Measurements from ENCODE around the gene IL1RAPL1.

Gene IL1RAPL1

DNA sequence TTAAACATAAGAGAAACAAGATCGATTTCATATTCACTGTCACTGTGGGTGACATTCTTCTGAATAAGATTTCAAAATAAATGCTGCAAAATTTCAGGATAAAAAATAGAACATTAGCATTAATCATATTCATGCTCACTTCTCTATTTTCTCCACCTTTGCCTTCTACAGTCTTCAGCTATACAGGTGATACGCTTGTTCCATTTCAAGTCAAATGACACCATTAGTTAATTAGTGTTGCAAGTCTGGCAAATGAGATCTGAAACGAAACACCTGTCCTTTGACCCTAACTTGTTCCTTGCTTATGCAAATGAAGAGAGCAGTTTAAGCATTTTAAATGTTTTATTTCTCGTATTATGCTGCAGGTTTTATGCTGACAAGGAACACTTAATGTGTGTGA, 960.6 kb downstream of the IL1RAPL1 start:
- no peak for DNase-seq

GRCh38 chrX:29553542-29553941, 966.3 kb downstream of the IL1RAPL1 start:
- no peak for DNase-seq

- DNase-seq: no peak
These were observed 968.3 kb downstream of the IL1RAPL1 start for GRCh38 chrX:29555465-29556091.

DNA sequence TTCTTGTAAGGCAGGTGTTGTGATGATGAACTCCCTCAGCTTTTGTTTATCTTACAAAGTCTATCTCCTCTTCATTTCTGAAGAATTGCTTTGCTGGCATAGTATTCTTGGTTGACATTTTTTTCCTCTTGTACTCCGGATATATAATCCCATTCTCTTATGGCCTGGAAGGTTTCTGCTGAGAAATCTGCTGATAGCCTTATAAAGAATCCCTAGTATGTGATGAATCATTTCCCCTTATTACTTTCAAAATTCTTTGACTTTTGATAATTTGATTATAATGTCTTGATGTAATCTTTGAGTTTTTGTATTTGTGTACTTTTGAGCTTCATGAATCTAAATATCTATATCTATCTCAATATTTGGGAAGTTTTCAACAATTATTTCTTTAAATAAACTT, 972.8 kb downstream of the IL1RAPL1 start:
- DNase-seq: no peak

DNA sequence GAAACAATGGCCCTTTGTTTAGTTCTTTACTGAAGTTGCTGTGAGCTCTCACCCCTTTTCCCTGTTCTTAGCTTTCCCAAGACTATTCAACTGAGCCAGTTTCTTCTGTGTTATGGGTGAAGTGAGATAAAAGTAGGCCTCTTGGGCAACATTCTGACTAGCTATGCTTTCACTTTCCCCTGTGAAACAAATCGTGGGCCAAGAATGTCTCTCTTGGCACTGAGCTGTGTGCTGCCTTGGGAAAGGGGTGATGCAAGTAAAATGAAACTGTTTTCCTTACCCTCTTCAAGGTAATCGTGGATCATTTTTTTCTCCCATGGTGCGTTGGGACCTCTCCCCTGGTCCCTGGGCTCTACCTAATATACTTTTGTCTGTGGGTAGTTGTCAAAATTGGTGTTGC, 974.2 kb downstream of the IL1RAPL1 start:
- no peak for DNase-seq

DNA sequence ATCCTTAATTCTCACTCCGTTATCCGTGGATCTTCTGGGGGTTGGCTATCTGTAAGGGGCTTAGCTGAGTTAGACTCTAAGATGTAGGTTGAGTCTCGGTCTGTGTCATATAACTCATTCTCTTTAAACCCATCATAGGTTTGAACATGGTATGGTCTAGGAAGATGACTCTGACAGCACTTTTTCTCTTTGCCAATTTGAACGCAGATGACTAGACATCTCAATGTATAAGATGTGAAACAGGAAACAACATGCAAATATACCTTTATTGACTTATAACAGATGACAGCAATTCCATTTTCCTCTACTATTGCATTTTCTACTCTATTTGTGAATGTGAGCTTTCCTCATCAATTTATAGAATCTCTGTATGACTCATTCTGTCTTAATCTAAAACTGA, 993.3 kb downstream of the IL1RAPL1 start:
- DNase-seq: no peak

DNA sequence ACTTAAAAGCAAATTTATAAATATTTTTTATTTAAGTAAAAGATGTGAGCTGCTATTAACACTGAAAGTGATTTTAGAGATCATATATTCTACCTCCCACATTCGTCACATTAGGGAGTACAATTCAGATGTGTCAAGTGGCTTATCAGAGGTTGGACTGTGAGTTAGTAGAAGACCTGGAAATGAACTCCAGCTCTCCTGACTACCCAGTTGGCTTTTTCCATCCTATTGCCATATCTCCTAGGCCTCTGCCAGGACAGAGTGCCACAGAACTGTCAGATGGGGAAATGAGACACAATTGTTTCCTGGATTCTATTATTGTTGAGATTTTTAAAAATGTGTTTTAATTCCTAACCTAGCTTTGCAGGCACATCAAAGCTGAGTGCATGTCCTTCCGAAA, 994.0 kb downstream of the IL1RAPL1 start:
- DNase-seq: no peak

DNA sequence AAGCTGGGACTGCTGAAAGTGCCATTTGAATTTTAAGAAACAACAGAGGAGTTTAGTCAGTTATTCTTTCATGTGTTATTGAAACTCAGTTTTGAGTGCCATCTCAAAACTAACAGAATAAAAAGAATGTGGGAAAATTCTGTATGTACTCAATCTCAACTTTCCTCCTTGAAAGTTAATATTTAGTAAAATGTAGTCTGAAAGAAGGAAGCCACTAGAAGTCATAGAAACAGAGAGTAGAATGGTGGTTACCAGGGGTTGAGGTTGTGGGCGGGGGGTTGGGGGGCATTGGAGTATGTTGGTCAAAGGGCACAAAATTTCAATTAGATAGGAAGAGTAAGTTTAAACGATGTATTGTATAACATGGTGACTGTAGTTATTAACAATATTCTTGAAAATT, 999.9 kb downstream of the IL1RAPL1 start:
- DNase-seq: no peak

DNA sequence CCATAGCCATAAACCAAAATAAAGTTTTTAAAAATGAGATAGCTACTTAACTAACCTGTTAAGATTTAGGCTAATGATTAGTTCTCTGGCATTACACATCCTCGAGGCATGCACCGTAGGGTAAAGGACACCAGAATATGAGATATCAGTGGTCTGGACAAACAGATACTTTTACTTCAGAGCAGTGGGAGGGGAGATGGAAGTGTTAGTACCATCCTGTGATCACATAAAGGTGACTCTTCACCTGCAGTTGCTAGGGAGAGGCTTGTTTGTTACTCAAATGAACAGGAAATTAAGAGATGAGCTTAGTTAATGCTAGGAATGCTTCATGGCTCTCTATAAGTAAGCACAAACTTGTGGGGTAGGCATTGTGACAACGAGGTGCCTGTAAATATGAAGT, 1003.7 kb downstream of the IL1RAPL1 start:
- no peak for DNase-seq

- DNase-seq: no peak
These were observed 1017.1 kb downstream of the IL1RAPL1 start for GRCh38 chrX:29604381-29604780.

DNA sequence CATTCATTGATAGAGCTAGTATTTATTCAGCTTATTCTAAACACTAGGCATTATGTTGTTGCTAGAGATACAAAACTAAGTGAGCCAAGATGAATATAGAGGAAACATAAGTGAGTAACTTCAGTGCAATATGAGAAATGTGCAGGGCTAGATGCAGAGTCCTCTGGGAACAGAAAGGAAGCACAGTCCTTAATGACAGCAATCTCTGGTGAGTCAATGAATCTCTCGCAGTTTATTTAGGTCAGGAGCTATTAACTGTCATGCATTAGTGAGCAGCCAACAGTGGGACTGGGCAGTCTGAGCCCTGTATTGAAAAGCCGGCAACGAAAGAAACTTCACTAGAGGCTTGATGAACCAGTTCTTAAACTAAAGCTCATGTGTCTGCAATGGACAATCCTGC, 1030.0 kb downstream of the IL1RAPL1 start:
- no peak for DNase-seq

DNA sequence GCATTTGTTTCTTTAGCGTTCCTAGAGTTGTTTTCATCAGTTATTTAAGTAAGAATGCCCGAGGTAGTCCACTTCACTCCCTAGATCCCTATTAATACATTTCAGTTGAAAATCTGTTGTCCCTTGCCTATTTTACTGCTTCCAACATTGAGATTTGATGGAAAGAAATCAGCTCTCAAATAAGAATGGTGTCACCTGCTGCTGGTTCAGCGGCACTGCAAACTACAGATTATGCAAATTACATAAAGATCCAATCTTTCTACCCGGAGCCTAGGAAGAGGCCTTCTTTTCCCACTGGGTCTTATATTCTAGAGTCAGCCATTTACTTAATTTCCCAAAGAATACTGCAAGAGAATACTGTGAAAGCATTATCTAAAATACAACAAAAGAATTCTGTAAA, 1030.5 kb downstream of the IL1RAPL1 start:
- DNase-seq: no peak

GRCh38 chrX:29627833-29628232, 1040.6 kb downstream of the IL1RAPL1 start:
- DNase-seq: no peak

- no peak for DNase-seq
These were observed 1047.3 kb downstream of the IL1RAPL1 start for GRCh38 chrX:29634516-29634915.

DNA sequence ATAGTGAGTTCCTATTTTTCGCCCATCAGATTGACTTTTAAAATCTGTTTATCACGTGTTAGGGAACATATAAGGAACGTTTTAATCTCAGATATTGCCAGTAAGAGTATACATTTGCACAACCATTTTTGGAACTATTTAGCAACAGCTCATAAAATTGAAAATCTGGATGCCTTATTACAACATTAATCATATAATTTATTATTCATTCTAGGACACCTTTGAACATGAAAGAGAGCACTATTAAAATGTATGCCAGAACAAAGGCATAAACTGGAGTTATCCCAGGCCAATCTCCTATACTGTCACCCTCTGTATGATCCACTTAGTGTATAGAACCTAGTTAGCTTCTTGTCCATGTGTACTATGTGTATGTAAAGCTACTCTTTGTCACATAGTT, 1049.1 kb downstream of the IL1RAPL1 start:
- no peak for DNase-seq

GRCh38 chrX:29640106-29640505, 1052.9 kb downstream of the IL1RAPL1 start:
- no peak for DNase-seq

- DNase-seq: no peak
These were observed 1054.2 kb downstream of the IL1RAPL1 start for GRCh38 chrX:29641461-29641860.

DNA sequence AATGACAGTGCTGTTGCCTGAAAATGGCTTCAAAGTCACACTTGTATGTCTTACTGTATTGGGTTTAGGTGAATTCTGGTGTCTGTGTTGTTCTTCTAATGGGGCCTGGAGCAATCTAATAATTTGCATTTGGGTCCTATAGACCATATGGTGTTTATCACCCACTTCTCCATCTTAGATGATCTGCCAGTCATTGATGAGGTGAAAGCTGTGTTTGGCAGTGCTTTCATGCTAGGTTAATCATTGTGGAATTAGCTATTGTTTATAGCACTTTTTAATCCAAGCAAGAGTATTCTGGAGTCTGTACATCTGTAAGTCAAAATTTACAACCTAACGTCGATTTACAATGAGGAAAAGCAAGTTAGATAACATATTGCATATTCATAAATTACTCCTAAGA, 1055.9 kb downstream of the IL1RAPL1 start:
- DNase-seq: no peak

GRCh38 chrX:29648161-29648560, 1060.9 kb downstream of the IL1RAPL1 start:
- DNase-seq: no peak

DNA sequence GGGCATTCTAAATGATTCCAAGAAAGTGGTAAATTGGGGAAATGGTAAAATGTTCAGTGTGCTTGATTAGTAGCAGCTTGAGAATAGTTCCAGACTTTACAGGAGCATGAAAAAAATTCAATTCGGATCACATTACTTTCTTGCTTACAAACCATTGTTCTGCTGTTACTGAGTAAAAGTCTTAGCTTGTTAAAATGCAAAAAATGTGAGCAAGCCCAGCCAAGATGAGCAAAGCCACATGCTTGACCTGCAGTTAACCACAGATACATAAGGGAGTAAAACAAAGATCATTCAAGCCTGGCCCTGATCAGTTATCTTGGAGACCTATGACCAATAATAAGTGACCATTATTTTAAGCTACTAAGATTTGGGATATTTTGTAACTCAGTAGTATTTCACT, 1065.2 kb downstream of the IL1RAPL1 start:
- DNase-seq: no peak

DNA sequence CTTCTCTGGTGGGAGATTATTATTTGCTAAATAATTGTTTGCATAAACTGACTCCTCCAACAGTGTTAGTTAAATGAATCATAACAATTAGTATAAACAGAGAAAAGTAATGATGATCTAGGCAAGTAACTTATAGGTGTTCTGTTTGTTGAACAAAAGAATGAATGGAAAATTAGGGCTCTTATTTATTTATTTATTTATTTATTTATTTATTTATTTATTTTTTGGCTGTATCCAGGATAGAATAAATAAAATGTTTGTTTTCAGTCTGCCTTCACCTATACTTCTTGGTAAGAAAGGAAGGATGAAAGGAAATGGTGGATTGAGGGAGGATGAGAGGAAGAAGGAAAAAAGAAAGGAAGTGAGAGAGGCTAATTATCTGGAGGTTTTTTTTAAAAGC, 1066.5 kb downstream of the IL1RAPL1 start:
- no peak for DNase-seq

GRCh38 chrX:29659911-29660310, 1072.7 kb downstream of the IL1RAPL1 start:
- DNase-seq: no peak

GRCh38 chrX:29661290-29661689, 1074.0 kb downstream of the IL1RAPL1 start:
- no peak for DNase-seq

GRCh38 chrX:29662101-29662500, 1074.9 kb downstream of the IL1RAPL1 start:
- no peak for DNase-seq

GRCh38 chrX:29662759-29663503, 1075.7 kb downstream of the IL1RAPL1 start:
- DNase-seq: no peak

Data from NCI-H187 (cell line).